Esophagus muscularis mucosa (tissue), 4 donors: ENCODE results near the gene CACNG7. TPM values are rescaled to one million over a fixed set of nuclear protein-coding genes. Genes with fewer than 3 reads are reported as not detected.
"Not testable (repeated sequence)": the region's sequence is repeated elsewhere in the genome, so short reads cannot be mapped to it uniquely, and the experiment has no call there.

ENCODE experiments used
- DNase-seq: peaks from one replicate; pipeline ENCODE4 v3.0.0-alpha.2; 2017; ENCODE audit errors: extremely low spot score
- H3K27ac ChIP-seq, 4 donors: fragments of 200-600 bp; sonication (generic); replicated peaks in 1 of 4; 1 replicate in 3 of 4; 2 replicates in 1 of 4; pipeline ENCODE4 v1.5.1; 2016 to 2019; ENCODE audit warnings: mild to moderate bottlenecking in 1 of 4
- H3K27me3 ChIP-seq, 4 donors: fragments of 200-600 bp; sonication (generic); one replicate each; pipeline versions ENCODE4 v1.5.1 to v1.6.0; 2016 to 2019
- H3K36me3 ChIP-seq, 4 donors: fragments of 200-600 bp; sonication (generic); one replicate each; pipeline ENCODE4 v1.5.1; 2016 to 2019
- H3K4me1 ChIP-seq, 4 donors: fragments of 200-600 bp; sonication (generic); one replicate each; pipeline ENCODE4 v1.5.1; 2016 to 2019
- H3K4me3 ChIP-seq, 4 donors: fragments of 200-600 bp; sonication (generic); 1 replicate in 2 of 4; 2 replicates in 2 of 4; pipeline ENCODE4 v1.5.1; 2016 to 2019; ENCODE audit warnings: mild to moderate bottlenecking in 4 of 4, moderate library complexity in 1 of 4
- H3K9me3 ChIP-seq, 4 donors: fragments of 200-600 bp; sonication (generic); 1 replicate in 3 of 4; 2 replicates in 1 of 4; pipeline ENCODE4 v1.5.1; 2016 to 2019
- CTCF ChIP-seq, 3 experiments: fragments of 200-600 bp in 2 of 3; fragments of 450-650 bp in 1 of 3; sonication (generic) in 2 of 3; IDR thresholded peaks; one replicate each; pipeline ENCODE4 v1.5.1; 2017 to 2019; ENCODE audit warnings: antibody characterized with exemption in 3 of 3, mild to moderate bottlenecking in 2 of 3, moderate library complexity in 1 of 3
- EP300 ChIP-seq: sonication (generic); formaldehyde crosslinking; IDR thresholded peaks from one replicate; pipeline ENCODE4 v1.6.1; 2017; ENCODE audit warnings: antibody characterized with exemption
- POLR2A ChIP-seq: fragments of 450-650 bp; IDR thresholded peaks from one replicate; pipeline ENCODE4 v1.6.1; 2017; ENCODE audit warnings: antibody characterized with exemption, moderate library complexity, mild to moderate bottlenecking, low read depth
- POLR2AphosphoS5 ChIP-seq, 2 donors: sonication (generic); formaldehyde crosslinking; IDR thresholded peaks; one replicate each; pipeline ENCODE4 v1.6.1; 2017; ENCODE audit warnings: antibody characterized with exemption in 2 of 2
- WGBS: methylation state at CpG from one replicate; pipeline ENCODE4 v1.1.5; 2018; 5-methylcytosine and 5-hydroxymethylcytosine counted together
- intact Hi-C: fragments of 100-400 bp; cut with DNase I; formaldehyde crosslinking; loops from one replicate; pipeline ENCODE4 v1.15.1; 2023
- total RNA-seq, 4 donors: library from RNA; depleted of rRNA; stranded (reverse); fragments of >200 nt; gene quantifications; one replicate each; pipeline versions ENCODE4 v1.1.0 to v1.2.1, GENCODE V29; 2016

The CACNG7 gene
- total RNA-seq, 4 donors from 2014 or later = under 0.01 to 1.2 TPM; not detected in 2

GRCh38 chr19:53944416-53944815 is 35.3 kb downstream of the CACNG7 start:
- Histone ChIP-seq H3K27me3 (peaks cover 2 to 87% (median 29%) of the 10 kb centered on the region in 4 donors), H3K4me1 (peaks cover 0 to 5% (median 1%) of the 10 kb centered on the region in 4 donors), H3K9me3 (peaks cover 0 to 5% (median 0%) of the 10 kb centered on the region in 4 donors), H3K36me3 (no peaks in the 10 kb centered on the region), H3K27ac (no peak overlapping the region), H3K4me3 (no peak overlapping the region)
- no peak for DNase-seq
- TF ChIP-seq EP300 = no peak
- no peak for TF ChIP-seq CTCF (IDR thresholded peaks at IDR 0.05)
- TF ChIP-seq POLR2AphosphoS5 (IDR thresholded peaks at IDR 0.05) = no peak
- TF ChIP-seq POLR2A = no peak
- intact Hi-C loops = no loop called here
- 83% methylated on average over 4 of the region's 4 CpGs for WGBS

GRCh38 chr19:53944933-53945332 is 35.9 kb downstream of the CACNG7 start:
- Histone ChIP-seq H3K4me3 (no peak overlapping the region), H3K27me3 (peaks cover 2 to 87% (median 29%) of the 10 kb centered on the region in 4 donors), H3K9me3 (no peaks in the 10 kb centered on the region), H3K36me3 (no peaks in the 10 kb centered on the region), H3K27ac (no peak overlapping the region), H3K4me1 (peaks cover 0 to 5% (median 1%) of the 10 kb centered on the region in 4 donors)
- DNase-seq = no peak
- TF ChIP-seq POLR2A = no peak
- no peak for TF ChIP-seq CTCF (IDR thresholded peaks at IDR 0.05)
- no peak for TF ChIP-seq EP300
- no peak for TF ChIP-seq POLR2AphosphoS5 (IDR thresholded peaks at IDR 0.05)
- intact Hi-C loops = no loop called here
- 90% methylated on average over 4 of the region's 4 CpGs for WGBS

GRCh38 chr19:53945441-53945840 is 36.4 kb downstream of the CACNG7 start:
- H3K9me3 ChIP-seq = no peaks in the 10 kb centered on the region
- H3K36me3 ChIP-seq = no peaks in the 10 kb centered on the region
- H3K27ac ChIP-seq = no peak overlapping the region
- H3K4me3 ChIP-seq = no peak overlapping the region
- 23% methylated on average over 9 of the region's 9 CpGs for WGBS
- intact Hi-C loops = no loop called here
- H3K4me1 ChIP-seq = peaks cover 0 to 5% (median 1%) of the 10 kb centered on the region in 4 donors
- TF ChIP-seq EP300 = no peak
- no peak for TF ChIP-seq CTCF (IDR thresholded peaks at IDR 0.05)
- no peak for TF ChIP-seq POLR2AphosphoS5 (IDR thresholded peaks at IDR 0.05)
- no peak for TF ChIP-seq POLR2A
- peaks cover 2 to 86% (median 29%) of the 10 kb centered on the region in 4 donors for H3K27me3 ChIP-seq
- no peak for DNase-seq

- H3K27me3 ChIP-seq = peaks cover 2 to 85% (median 28%) of the 10 kb centered on the region in 4 donors
- intact Hi-C loops = no loop called here
- H3K4me3 ChIP-seq = no peak overlapping the region
- no peaks in the 10 kb centered on the region for H3K9me3 ChIP-seq
- 99% methylated on average over 2 of the region's 2 CpGs for WGBS
- TF ChIP-seq CTCF (IDR thresholded peaks at IDR 0.05) (no peak), POLR2AphosphoS5 (IDR thresholded peaks at IDR 0.05) (no peak), POLR2A (no peak)
- H3K4me1 ChIP-seq = peaks cover 0 to 5% (median 1%) of the 10 kb centered on the region in 4 donors
- H3K27ac ChIP-seq = no peak overlapping the region
- DNase-seq = no peak
- no peaks in the 10 kb centered on the region for H3K36me3 ChIP-seq
Measured at GRCh38 chr19:53945998-53946397, 36.9 kb downstream of the CACNG7 start.

GRCh38 chr19:53947624-53948023 is 38.5 kb downstream of the CACNG7 start:
- intact Hi-C loops = no loop called here
- TF ChIP-seq EP300 = no peak
- no peak for TF ChIP-seq POLR2AphosphoS5 (IDR thresholded peaks at IDR 0.05)
- TF ChIP-seq POLR2A = no peak
- no peak for TF ChIP-seq CTCF (IDR thresholded peaks at IDR 0.05)
- WGBS = 65% methylated on average over 5 of the region's 5 CpGs

GRCh38 chr19:53948611-53949010 is 39.5 kb downstream of the CACNG7 start:
- intact Hi-C loops = not testable (repeated sequence)

More at GRCh38 chr19:53947624-53948023, 38.5 kb downstream of the CACNG7 start:
- H3K4me1 ChIP-seq = no peaks in the 10 kb centered on the region
- H3K27me3 ChIP-seq = peaks cover under 1 to 85% (median 16%) of the 10 kb centered on the region in 4 donors
- no peaks in the 10 kb centered on the region for H3K9me3 ChIP-seq
- H3K36me3 ChIP-seq = no peaks in the 10 kb centered on the region
- no peak overlapping the region for H3K4me3 ChIP-seq
- DNase-seq = no peak
- no peak overlapping the region for H3K27ac ChIP-seq

More at GRCh38 chr19:53948611-53949010, 39.5 kb downstream of the CACNG7 start:
- WGBS = 88% methylated on average over 5 of the region's 5 CpGs
- not testable (repeated sequence) for H3K4me3 ChIP-seq, H3K36me3 ChIP-seq, H3K9me3 ChIP-seq, H3K27ac ChIP-seq, DNase-seq, H3K4me1 ChIP-seq
- H3K27me3 ChIP-seq = peaks cover 0 to 85% (median 9%) of the 10 kb centered on the region in 4 donors
